Lower leg skin (tissue), 4 donors: ENCODE data around the gene LRCOL1. TPM values are rescaled to one million over a fixed set of nuclear protein-coding genes. Genes with fewer than 3 reads are reported as not detected.

Experiments used
- DNase-seq, 2 donors: peaks; one replicate each; pipeline ENCODE4 v3.0.0-alpha.2; 2019; ENCODE audit warnings: low spot score in 2 of 2
- H3K4me3 ChIP-seq: fragments of 200-600 bp; sonication (generic); 2 replicates; pipeline ENCODE4 v1.5.1; 2017; ENCODE audit warnings: mild to moderate bottlenecking, low read depth; ENCODE audit not compliant: poor library complexity, severe bottlenecking
- POLR2A ChIP-seq, 2 donors: fragments of 450-650 bp; IDR thresholded peaks; one replicate each; pipeline ENCODE4 v1.6.1; 2016 to 2017; ENCODE audit warnings: antibody characterized with exemption in 2 of 2, mild to moderate bottlenecking in 1 of 2, moderate library complexity in 1 of 2
- WGBS, 2 donors: methylation state at CpG; one replicate each; pipeline ENCODE4 v1.1.5; 2018; 5-methylcytosine and 5-hydroxymethylcytosine counted together
- intact Hi-C: fragments of 100-400 bp; cut with DNase I; formaldehyde crosslinking; loops from one replicate; pipeline ENCODE4 v1.15.0; 2023; ENCODE audit warnings: low total_unique reads
- total RNA-seq, 4 donors: library from RNA; depleted of rRNA; stranded (reverse); fragments of >200 nt; gene quantifications; one replicate each; pipeline ENCODE4 v1.1.0, GENCODE V29; 2016
- TF ChIP-seq, protein P1 (sequence below), 3 donors: fragments of 450-650 bp; IDR thresholded peaks; one replicate each; pipeline ENCODE4 v1.5.1; 2016; ENCODE audit warnings: antibody characterized with exemption in 3 of 3, mild to moderate bottlenecking in 3 of 3, moderate library complexity in 2 of 3

LRCOL1 gene
- total RNA-seq, 4 donors from 2014 or later, result not detected

GRCh38 chr12:132585177-132585576 lies 25.2 kb downstream of the LRCOL1 start:
- intact Hi-C loops, result no loop called here
- H3K4me3 ChIP-seq, result no peak overlapping the region
- TF ChIP-seq POLR2A (IDR thresholded peaks at IDR 0.05), result no peak
- TF ChIP-seq, protein P1, sequence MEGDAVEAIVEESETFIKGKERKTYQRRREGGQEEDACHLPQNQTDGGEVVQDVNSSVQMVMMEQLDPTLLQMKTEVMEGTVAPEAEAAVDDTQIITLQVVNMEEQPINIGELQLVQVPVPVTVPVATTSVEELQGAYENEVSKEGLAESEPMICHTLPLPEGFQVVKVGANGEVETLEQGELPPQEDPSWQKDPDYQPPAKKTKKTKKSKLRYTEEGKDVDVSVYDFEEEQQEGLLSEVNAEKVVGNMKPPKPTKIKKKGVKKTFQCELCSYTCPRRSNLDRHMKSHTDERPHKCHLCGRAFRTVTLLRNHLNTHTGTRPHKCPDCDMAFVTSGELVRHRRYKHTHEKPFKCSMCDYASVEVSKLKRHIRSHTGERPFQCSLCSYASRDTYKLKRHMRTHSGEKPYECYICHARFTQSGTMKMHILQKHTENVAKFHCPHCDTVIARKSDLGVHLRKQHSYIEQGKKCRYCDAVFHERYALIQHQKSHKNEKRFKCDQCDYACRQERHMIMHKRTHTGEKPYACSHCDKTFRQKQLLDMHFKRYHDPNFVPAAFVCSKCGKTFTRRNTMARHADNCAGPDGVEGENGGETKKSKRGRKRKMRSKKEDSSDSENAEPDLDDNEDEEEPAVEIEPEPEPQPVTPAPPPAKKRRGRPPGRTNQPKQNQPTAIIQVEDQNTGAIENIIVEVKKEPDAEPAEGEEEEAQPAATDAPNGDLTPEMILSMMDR (IDR thresholded peaks at IDR 0.05), result no peak
- WGBS, 2 donors, result 81% methylated on average over 22 to 24 of the region's 24 CpGs
- DNase-seq, result no peak

DNA sequence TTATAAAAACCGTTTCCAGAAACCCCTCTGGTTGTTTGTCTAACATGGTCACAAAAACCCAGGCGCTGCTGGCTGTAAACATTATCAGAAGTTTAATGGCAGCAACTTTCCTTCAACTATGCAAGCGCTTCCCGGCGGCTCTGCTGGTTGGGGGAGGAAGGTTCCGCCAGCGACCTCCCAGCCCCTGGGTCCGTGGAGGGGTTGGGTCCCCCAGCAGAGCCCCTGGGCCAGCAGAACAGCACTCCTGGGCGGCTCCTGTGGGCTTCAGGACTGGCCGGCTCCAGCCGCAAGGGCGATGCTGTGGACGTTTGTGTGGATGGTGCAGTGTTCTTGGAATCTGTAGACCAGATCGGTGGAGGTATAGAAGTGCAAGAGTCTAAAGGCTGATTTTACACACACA lies 26.0 kb downstream of the LRCOL1 start:
- no peak for TF ChIP-seq POLR2A (IDR thresholded peaks at IDR 0.05)
- TF ChIP-seq, protein P1 (IDR thresholded peaks at IDR 0.05), result no peak
- intact Hi-C loops, result no loop called here
- H3K4me3 ChIP-seq, result no peak overlapping the region
- WGBS, 2 donors, result 89 to 93% methylated on average over 14 of the region's 14 CpGs
- no peak for DNase-seq

DNA sequence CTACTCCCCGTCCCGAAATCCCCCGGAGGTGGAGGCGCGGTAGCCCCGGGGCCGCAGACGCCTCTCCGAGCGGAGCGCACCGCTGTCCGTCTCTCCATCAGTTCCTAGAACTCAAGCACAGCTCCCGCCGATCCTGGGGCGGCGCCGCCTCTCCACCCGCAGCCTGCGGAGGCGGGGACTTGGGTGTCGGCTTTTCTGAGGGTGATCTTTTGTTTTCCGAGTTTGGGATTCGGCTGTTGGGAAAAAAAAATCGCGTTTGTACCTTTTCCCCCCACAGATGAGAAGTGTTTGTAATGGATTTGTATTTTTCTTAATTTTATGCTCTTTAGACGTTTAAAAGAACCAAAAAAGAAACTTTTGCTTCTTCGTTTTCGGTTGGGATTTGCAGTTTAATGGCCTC lies 26.6 kb downstream of the LRCOL1 start:
- no peak for TF ChIP-seq POLR2A (IDR thresholded peaks at IDR 0.05)
- TF ChIP-seq, protein P1 (IDR thresholded peaks at IDR 0.05), result no peak
- DNase-seq, result no peak
- intact Hi-C loops, result no loop called here
- no peak overlapping the region for H3K4me3 ChIP-seq
- 76 to 85% methylated on average over 25 to 29 of the region's 29 CpGs for WGBS, 2 donors

DNA sequence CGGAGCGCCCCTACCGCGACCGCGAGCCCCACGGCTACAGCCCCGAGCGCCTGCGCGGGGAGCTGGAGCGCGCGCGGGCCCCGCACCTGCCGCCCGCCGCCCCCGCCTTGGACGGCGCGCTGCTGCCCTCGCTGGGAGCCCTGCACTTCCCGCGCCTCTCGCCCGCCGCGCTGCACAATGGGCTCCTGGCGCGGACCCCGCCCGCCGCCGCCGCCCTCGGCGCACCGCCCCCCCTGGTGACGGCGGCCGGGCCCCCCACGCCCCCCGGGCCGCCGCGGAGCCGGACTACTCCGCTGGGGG lies 27.0 kb downstream of the LRCOL1 start:
- H3K4me3 ChIP-seq, result no peak overlapping the region
- TF ChIP-seq POLR2A (IDR thresholded peaks at IDR 0.05), result no peak
- TF ChIP-seq, protein P1 (IDR thresholded peaks at IDR 0.05), result no peak
- intact Hi-C loops, result no loop called here
- DNase-seq, result no peak
- WGBS, 2 donors, result 93 to 94% methylated on average over 3 to 28 of the region's 50 CpGs

DNA sequence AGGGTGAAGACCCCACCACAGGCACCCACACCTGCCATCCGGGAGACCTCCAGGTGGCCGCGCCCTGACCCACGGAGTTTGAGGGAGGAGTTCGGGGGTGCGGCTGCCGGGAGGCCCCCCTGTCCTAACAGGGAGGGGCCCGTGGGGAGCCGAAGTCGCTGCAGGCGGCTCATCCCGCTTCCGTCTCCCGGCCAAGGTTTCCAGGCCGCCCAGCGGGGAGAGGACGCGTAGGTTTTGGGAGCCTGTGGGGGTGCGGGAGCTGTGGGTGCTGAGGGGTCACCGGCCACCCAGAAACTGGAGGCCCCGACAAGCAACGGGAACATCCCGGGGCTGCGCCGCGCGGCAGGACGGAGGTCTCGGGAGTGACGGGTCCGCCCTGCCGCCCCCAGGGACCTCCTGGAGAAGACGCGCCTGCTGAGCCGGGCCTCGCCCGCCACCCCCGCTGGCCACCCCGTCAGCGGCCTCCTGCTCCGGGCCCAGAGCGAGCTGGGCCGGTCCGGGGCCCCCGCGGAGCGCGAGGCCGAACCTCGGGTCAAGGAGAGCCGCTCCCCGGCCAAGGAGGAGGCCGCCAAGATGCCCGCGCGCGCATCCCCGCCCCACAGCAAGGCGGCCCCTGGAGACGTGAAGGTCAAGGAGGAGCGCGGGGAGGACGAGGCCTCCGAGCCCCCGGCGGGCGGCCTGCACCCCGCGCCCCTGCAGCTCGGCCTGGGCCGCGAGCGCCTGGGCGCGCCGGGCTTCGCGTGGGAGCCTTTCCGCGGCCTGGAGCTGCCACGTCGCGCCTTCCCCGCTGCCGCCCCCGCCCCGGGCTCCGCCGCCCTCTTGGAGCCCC lies 27.6 kb downstream of the LRCOL1 start:
- TF ChIP-seq POLR2A (IDR thresholded peaks at IDR 0.05), result no peak
- TF ChIP-seq, protein P1 (IDR thresholded peaks at IDR 0.05), result no peak
- no peak for DNase-seq
- no peak overlapping the region for H3K4me3 ChIP-seq
- intact Hi-C loops, result no loop called here
- WGBS, 2 donors, result 93 to 94% methylated on average over 74 to 76 of the region's 89 CpGs

GRCh38 chr12:132582058-132582420 lies 28.3 kb downstream of the LRCOL1 start:
- 79 to 81% methylated on average over 24 of the region's 24 CpGs for WGBS, 2 donors
- DNase-seq, result no peak
- no peak overlapping the region for H3K4me3 ChIP-seq
- intact Hi-C loops, result no loop called here
- TF ChIP-seq, protein P1 (IDR thresholded peaks at IDR 0.05), result no peak
- TF ChIP-seq POLR2A (IDR thresholded peaks at IDR 0.05), result no peak
